B cell (primary cell): ENCODE measurements around the gene CDK5RAP2. TPM values are rescaled to one million over a fixed set of nuclear protein-coding genes. Genes with fewer than 3 reads are reported as not detected.

Experiments
- ATAC-seq: fragments of 200-7000 bp; cut with Tn5 transposase; one replicate; pipeline ENCODE4 v1.10.0; 2021; ENCODE audit warnings: low read depth, mild to moderate bottlenecking, moderate number of reproducible peaks, moderate library complexity
- CTCF ChIA-PET: fragments of 350-600 bp; sonication (Branson Sonifier 250); formaldehyde crosslinking; loops from one replicate; lab custom pipeline; 2021; ENCODE audit warnings: antibody characterized with exemption, inconsistent platforms; lab: Charles Lee
- POLR2A ChIA-PET: fragments of 350-600 bp; sonication (Branson Sonifier 250); formaldehyde crosslinking; loops from one replicate; lab custom pipeline; 2021; ENCODE audit warnings: antibody characterized with exemption; lab: Charles Lee
- DNase-seq: peaks from one replicate; pipeline ENCODE4 v3.0.0; 2013
- H2AFZ ChIP-seq: 2 replicates; pipeline ENCODE4 v1.6.1; 2012; ENCODE audit warnings: mild to moderate bottlenecking, low read depth, low read length; ENCODE audit not compliant: insufficient read depth, poor library complexity, severe bottlenecking
- H3K27ac ChIP-seq, 2 donors: 1 replicate in 1 of 2; 2 replicates in 1 of 2; pipeline ENCODE4 v1.5.1; 2012 to 2013; ENCODE audit warnings: low read length in 2 of 2, mild to moderate bottlenecking in 2 of 2, moderate library complexity in 1 of 2
- H3K27me3 ChIP-seq, 4 experiments: fragments of 200-600 bp in 1 of 4; sonication (generic) in 1 of 4; replicated peaks in 1 of 4; 1 replicate in 2 of 4; 2 replicates in 2 of 4; pipeline versions ENCODE4 v1.6.1 to v1.7.0; 2013 to 2016; ENCODE audit warnings: low read length in 3 of 4, mild to moderate bottlenecking in 2 of 4, mixed read lengths in 1 of 4, moderate library complexity in 1 of 4; ENCODE audit not compliant: insufficient read depth in 4 of 4, control insufficient read depth in 3 of 4; ENCODE audit errors: control extremely low read depth in 1 of 4
- H3K36me3 ChIP-seq, 2 experiments: replicated peaks in 1 of 2; 1 replicate in 1 of 2; 2 replicates in 1 of 2; pipeline versions ENCODE4 v1.6.1 to v1.7.1; 2013; ENCODE audit warnings: low read length in 1 of 2; ENCODE audit not compliant: insufficient read depth in 2 of 2, control insufficient read depth in 1 of 2; ENCODE audit errors: control extremely low read depth in 1 of 2, extremely low read depth in 1 of 2
- H3K4me1 ChIP-seq, 2 donors: fragments of 200-600 bp in 1 of 2; sonication (generic) in 1 of 2; 1 replicate in 1 of 2; 2 replicates in 1 of 2; pipeline versions ENCODE4 v1.5.1 to v1.6.1; 2013 to 2017; ENCODE audit warnings: low read length in 2 of 2; ENCODE audit not compliant: control insufficient read depth in 2 of 2, insufficient read depth in 2 of 2
- H3K4me2 ChIP-seq: replicated peaks from 2 replicates; pipeline ENCODE3; 2012; ENCODE audit warnings: mild to moderate bottlenecking, low read depth, low read length; ENCODE audit not compliant: poor library complexity, severe bottlenecking
- H3K4me3 ChIP-seq, 5 experiments: fragments of 200-600 bp in 1 of 5; sonication (generic) in 1 of 5; 1 replicate in 3 of 5; 2 replicates in 2 of 5; pipeline versions ENCODE4 v1.5.1 to v1.7.0; 2011 to 2016; ENCODE audit warnings: low read length in 4 of 5, mild to moderate bottlenecking in 4 of 5, low read depth in 2 of 5, control low read depth in 1 of 5, moderate library complexity in 1 of 5; ENCODE audit not compliant: insufficient read depth in 1 of 5; ENCODE audit errors: control extremely low read depth in 1 of 5, extremely low read depth in 1 of 5
- H3K79me2 ChIP-seq: fragments of 200-600 bp; sonication (generic); one replicate; pipeline ENCODE4 v1.6.0; 2016; ENCODE audit warnings: low read length; ENCODE audit not compliant: control insufficient read depth, insufficient read depth
- H3K9ac ChIP-seq: fragments of 200-600 bp; sonication (generic); 2 replicates; pipeline ENCODE4 v1.6.1; 2017; ENCODE audit warnings: mild to moderate bottlenecking, low read length, moderate library complexity
- H3K9me3 ChIP-seq, 3 donors: one replicate each; pipeline versions ENCODE4 v1.6.1 to v1.7.1; 2013; ENCODE audit warnings: low read length in 2 of 3; ENCODE audit not compliant: control insufficient read depth in 2 of 3, insufficient read depth in 1 of 3; ENCODE audit errors: control extremely low read depth in 1 of 3
- H4K20me1 ChIP-seq: 2 replicates; pipeline ENCODE4 v1.6.0; 2012; ENCODE audit warnings: mild to moderate bottlenecking, low read length; ENCODE audit not compliant: insufficient read depth, control insufficient read depth, poor library complexity, severe bottlenecking
- H3K27ac Mint-ChIP-seq: one replicate; pipeline ENCODE4 v1.8.0; 2021; ENCODE audit warnings: mixed read lengths
- H3K27me3 Mint-ChIP-seq: one replicate; pipeline ENCODE4 v1.8.0; 2021; ENCODE audit warnings: mixed read lengths
- H3K4me1 Mint-ChIP-seq: one replicate; pipeline ENCODE4 v1.8.0; 2021; ENCODE audit warnings: mixed read lengths
- H3K4me3 Mint-ChIP-seq: one replicate; pipeline ENCODE4 v1.8.0; 2021; ENCODE audit warnings: mixed read lengths
- H3K9me3 Mint-ChIP-seq: one replicate; pipeline ENCODE4 v1.8.0; 2022; ENCODE audit warnings: mixed read lengths; ENCODE audit not compliant: insufficient read depth
- EZH2 ChIP-seq: IDR thresholded peaks from 2 replicates; pipeline ENCODE4 v1.6.1; 2012; ENCODE audit warnings: borderline replicate concordance, low read depth, mild to moderate bottlenecking, moderate library complexity, low read length; ENCODE audit not compliant: insufficient read depth, poor library complexity, severe bottlenecking
- WGBS: methylation state at CpG from one replicate; pipeline ENCODE4 v1.1.5; 2013; ENCODE audit warnings: missing lambda C conversion rate; ENCODE audit not compliant: insufficient coverage; 5-methylcytosine and 5-hydroxymethylcytosine counted together
- intact Hi-C: fragments of 100-400 bp; cut with micrococcal nuclease; formaldehyde crosslinking; loops from one replicate; pipeline ENCODE4 v1.10.0; 2022
- polyA plus RNA-seq: library from polyadenylated mRNA; depleted of rRNA; stranded (reverse); fragments of >200 nt; gene quantifications from 2 replicates; pipeline ENCODE4 v1.2.3, GENCODE V29; 2012
- total RNA-seq, 2 donors: library from RNA; stranded (reverse); fragments of 120-200 nt in 1 of 2; gene quantifications; 1 replicate in 1 of 2; 2 replicates in 1 of 2; pipeline versions ENCODE4 v1.2.3 to v1.2.4, GENCODE V29; 2013 to 2022
- TF ChIP-seq, protein P1 (sequence below): fragments of 200-600 bp; IDR thresholded peaks from one replicate; pipeline ENCODE4 v1.8.0; 2022; ENCODE audit warnings: antibody characterized with exemption, mild to moderate bottlenecking

CDK5RAP2 gene
- total and polyA plus RNA-seq, 2 donors (not counting 1 experiment from before 2014, with no cell fraction given): 31.3 to 122 TPM

DNA sequence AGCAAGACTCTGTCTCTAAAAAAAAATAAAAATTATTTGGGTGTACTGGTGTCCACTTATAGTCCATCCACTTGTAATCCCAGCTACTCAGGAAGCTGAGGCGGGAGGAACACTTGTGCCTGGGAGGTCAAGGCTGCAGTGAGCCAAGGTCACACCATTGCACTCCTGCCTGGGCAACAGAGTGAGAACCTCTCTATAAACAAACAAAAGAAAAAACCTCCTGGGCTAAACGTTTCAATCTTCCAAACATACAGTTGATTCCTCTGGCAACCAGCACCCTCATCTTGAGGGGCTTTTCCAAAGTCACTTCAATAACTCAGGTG lies 13.9 kb upstream of the CDK5RAP2 start:
- no peak overlapping the region for H3K4me3 ChIP-seq
- H3K4me1 ChIP-seq: no peaks in the 10 kb centered on the region
- no peaks in the 10 kb centered on the region for H3K4me1 Mint-ChIP-seq
- H3K4me2 ChIP-seq: no peak overlapping the region
- no peaks in the 10 kb centered on the region for H3K36me3 ChIP-seq
- no peaks in the 10 kb centered on the region for H4K20me1 ChIP-seq
- H3K9ac ChIP-seq: no peak overlapping the region
- TF ChIP-seq EZH2: no peak
- TF ChIP-seq, protein P1, sequence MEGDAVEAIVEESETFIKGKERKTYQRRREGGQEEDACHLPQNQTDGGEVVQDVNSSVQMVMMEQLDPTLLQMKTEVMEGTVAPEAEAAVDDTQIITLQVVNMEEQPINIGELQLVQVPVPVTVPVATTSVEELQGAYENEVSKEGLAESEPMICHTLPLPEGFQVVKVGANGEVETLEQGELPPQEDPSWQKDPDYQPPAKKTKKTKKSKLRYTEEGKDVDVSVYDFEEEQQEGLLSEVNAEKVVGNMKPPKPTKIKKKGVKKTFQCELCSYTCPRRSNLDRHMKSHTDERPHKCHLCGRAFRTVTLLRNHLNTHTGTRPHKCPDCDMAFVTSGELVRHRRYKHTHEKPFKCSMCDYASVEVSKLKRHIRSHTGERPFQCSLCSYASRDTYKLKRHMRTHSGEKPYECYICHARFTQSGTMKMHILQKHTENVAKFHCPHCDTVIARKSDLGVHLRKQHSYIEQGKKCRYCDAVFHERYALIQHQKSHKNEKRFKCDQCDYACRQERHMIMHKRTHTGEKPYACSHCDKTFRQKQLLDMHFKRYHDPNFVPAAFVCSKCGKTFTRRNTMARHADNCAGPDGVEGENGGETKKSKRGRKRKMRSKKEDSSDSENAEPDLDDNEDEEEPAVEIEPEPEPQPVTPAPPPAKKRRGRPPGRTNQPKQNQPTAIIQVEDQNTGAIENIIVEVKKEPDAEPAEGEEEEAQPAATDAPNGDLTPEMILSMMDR: no peak
- CTCF ChIA-PET: no interaction called here
- H3K9me3 ChIP-seq: no peaks in the 10 kb centered on the region
- H3K27ac Mint-ChIP-seq: no peak overlapping the region
- intact Hi-C loops: no loop called here
- 100% methylated on average over 1 of the region's 2 CpGs for WGBS
- no peaks in the 10 kb centered on the region for H3K27me3 ChIP-seq
- H3K27ac ChIP-seq: no peak overlapping the region
- no peak overlapping the region for H2AFZ ChIP-seq
- ATAC-seq (no peak), DNase-seq (no peak)
- H3K79me2 ChIP-seq: no peaks in the 10 kb centered on the region
- H3K27me3 Mint-ChIP-seq: no peaks in the 10 kb centered on the region
- H3K4me3 Mint-ChIP-seq: no peak overlapping the region
- no peaks in the 10 kb centered on the region for H3K9me3 Mint-ChIP-seq
- POLR2A ChIA-PET: no interaction called here

DNA sequence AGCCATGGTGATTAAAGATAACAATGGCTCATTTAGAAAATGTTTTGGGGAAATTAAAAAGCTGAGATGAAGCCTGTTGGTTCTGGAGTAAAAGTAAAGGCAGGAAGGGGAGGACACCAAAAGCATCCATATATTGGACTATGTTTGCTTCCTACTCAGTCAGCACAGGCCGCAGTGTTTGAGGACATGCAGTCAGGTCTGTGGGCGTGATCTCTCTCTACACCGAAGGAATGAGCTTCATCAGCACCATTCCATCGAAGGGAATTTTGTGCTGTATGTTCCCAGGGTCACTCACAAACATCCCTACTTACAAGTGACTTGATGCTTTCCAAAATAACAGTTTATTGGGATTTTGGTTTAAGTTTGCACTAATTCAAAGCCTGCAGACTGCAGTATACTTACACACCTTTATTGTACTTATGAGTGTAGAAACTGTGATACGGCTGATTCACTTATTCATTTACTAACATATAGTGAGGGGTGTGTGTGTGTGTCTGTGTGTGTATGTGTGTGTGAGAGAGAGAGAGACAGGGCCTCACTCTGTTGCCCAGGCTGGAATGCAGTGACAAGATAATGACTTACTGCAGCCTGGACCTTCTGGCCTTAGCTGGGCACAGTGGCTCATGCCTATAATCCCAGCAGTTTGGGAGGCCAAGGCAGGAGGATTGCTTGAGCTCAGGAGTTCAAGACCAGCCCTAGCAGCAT lies 13.4 kb upstream of the CDK5RAP2 start:
- Histone ChIP-seq H3K4me2 (no peak overlapping the region), H2AFZ (no peak overlapping the region), H3K79me2 (no peaks in the 10 kb centered on the region), H3K4me1 (no peaks in the 10 kb centered on the region), H3K4me3 (no peak overlapping the region), H3K9ac (no peak overlapping the region), H4K20me1 (no peaks in the 10 kb centered on the region), H3K27me3 (no peaks in the 10 kb centered on the region), H3K36me3 (no peaks in the 10 kb centered on the region), H3K9me3 (no peaks in the 10 kb centered on the region), H3K27ac (no peak overlapping the region)
- H3K4me1 Mint-ChIP-seq: no peaks in the 10 kb centered on the region
- POLR2A ChIA-PET: no interaction called here
- H3K27me3 Mint-ChIP-seq: no peaks in the 10 kb centered on the region
- no peak for TF ChIP-seq EZH2
- TF ChIP-seq, protein P1: no peak
- DNase-seq (no peak), ATAC-seq (no peak)
- H3K4me3 Mint-ChIP-seq: no peak overlapping the region
- WGBS: no CpG with 5 or more reads among the region's 5 CpGs
- H3K27ac Mint-ChIP-seq: no peak overlapping the region
- intact Hi-C loops: no loop called here
- no peaks in the 10 kb centered on the region for H3K9me3 Mint-ChIP-seq
- CTCF ChIA-PET: no interaction called here
